ENCODE results near the gene MINPP1.
"Not testable (repeated sequence)": the region's sequence is repeated elsewhere in the genome, so short reads cannot be mapped to it uniquely, and the experiment has no call there.

DNA sequence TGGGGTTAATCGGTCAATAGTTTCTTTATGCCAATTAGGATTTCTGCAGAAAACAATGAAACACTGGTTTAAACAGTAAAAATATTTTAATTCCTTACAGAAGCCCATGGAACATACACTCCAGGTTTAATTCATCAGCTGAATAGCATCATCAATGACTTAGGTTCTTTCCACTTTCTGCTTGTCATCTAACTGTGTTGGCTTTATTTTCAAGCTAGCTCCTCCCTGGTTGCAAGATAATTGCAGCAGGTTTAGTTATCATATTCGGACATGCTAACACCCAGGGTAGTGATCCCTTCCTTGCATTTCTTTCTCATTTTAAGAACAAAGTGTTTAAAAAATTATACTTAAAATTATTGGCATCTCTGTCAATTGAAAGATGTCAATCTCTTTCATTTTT lies 7.3 kb upstream of the MINPP1 start:
- TF ChIP-seq POLR2A (IDR thresholded peaks at IDR 0.05; ENCODE audit: extremely low read depth, insufficient read length); MYC (IDR thresholded peaks at IDR 0.05; ENCODE audit: low read depth, low read length): not testable (repeated sequence)
- TF ChIP-seq, protein P1, sequence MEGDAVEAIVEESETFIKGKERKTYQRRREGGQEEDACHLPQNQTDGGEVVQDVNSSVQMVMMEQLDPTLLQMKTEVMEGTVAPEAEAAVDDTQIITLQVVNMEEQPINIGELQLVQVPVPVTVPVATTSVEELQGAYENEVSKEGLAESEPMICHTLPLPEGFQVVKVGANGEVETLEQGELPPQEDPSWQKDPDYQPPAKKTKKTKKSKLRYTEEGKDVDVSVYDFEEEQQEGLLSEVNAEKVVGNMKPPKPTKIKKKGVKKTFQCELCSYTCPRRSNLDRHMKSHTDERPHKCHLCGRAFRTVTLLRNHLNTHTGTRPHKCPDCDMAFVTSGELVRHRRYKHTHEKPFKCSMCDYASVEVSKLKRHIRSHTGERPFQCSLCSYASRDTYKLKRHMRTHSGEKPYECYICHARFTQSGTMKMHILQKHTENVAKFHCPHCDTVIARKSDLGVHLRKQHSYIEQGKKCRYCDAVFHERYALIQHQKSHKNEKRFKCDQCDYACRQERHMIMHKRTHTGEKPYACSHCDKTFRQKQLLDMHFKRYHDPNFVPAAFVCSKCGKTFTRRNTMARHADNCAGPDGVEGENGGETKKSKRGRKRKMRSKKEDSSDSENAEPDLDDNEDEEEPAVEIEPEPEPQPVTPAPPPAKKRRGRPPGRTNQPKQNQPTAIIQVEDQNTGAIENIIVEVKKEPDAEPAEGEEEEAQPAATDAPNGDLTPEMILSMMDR (IDR thresholded peaks at IDR 0.05; ENCODE audit: low read depth, low read length) = not testable (repeated sequence)
- TF ChIP-seq, protein P2, sequence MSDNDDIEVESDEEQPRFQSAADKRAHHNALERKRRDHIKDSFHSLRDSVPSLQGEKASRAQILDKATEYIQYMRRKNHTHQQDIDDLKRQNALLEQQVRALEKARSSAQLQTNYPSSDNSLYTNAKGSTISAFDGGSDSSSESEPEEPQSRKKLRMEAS (IDR thresholded peaks at IDR 0.05; ENCODE audit: low read depth, low read length) = not testable (repeated sequence)
